Left lung (tissue), 10 donors: Measurements from ENCODE around the gene KIR2DL3. TPM values are rescaled to one million over a fixed set of nuclear protein-coding genes. Genes with fewer than 3 reads are reported as not detected.

Experiments
- ATAC-seq: fragments of 200-7000 bp; cut with Tn5 transposase; one replicate; pipeline ENCODE4 v1.9.1; 2020; ENCODE audit warnings: moderate library complexity
- DNase-seq, 4 donors: peaks; one replicate each; pipeline ENCODE4 v3.0.0-alpha.2; 2013 to 2020
- H3K27ac ChIP-seq, 2 donors: fragments of 200-600 bp; sonication (generic) in 1 of 2; one replicate each; pipeline versions ENCODE4 v1.5.0 to v1.8.0; 2020 to 2021
- H3K27me3 ChIP-seq, 2 donors: fragments of 200-600 bp; sonication (generic) in 1 of 2; one replicate each; pipeline versions ENCODE4 v1.5.0 to v1.8.0; 2020 to 2021
- H3K36me3 ChIP-seq, 2 donors: fragments of 200-600 bp; sonication (generic) in 1 of 2; one replicate each; pipeline versions ENCODE4 v1.5.0 to v1.8.0; 2020 to 2021
- H3K4me1 ChIP-seq, 2 donors: fragments of 200-600 bp; one replicate each; pipeline ENCODE4 v1.8.0; 2021
- H3K4me3 ChIP-seq, 2 donors: fragments of 200-600 bp; sonication (generic) in 1 of 2; one replicate each; pipeline versions ENCODE4 v1.5.0 to v1.8.0; 2020 to 2021; ENCODE audit warnings: mild to moderate bottlenecking in 1 of 2
- H3K9me3 ChIP-seq, 2 donors: fragments of 200-600 bp; sonication (generic) in 1 of 2; one replicate each; pipeline versions ENCODE4 v1.5.0 to v1.8.0; 2020 to 2021
- intact Hi-C, 2 donors: fragments of 100-400 bp; cut with DNase I; formaldehyde crosslinking; loops; one replicate each; pipeline versions ENCODE4 v1.11.2 to v1.14.2; 2022
- polyA plus RNA-seq, 6 donors: library from polyadenylated mRNA; unstranded; fragments of 120-200 nt; gene quantifications; one replicate each; pipeline ENCODE4 v1.2.1, GENCODE V29; 2013; ENCODE audit not compliant: insufficient read length in 6 of 6
- total RNA-seq, 2 donors: library from RNA; stranded (reverse); fragmentation: NEBNext Ultra II Directional; extraction: Animal tissue kit (Norgen Biotek cat#: 25700); gene quantifications; one replicate each; pipeline ENCODE4 v1.2.1, GENCODE V29; 2021
- TF ChIP-seq, protein P1 (sequence below), 2 donors: fragments of 200-600 bp; sonication (generic) in 1 of 2; IDR thresholded peaks; one replicate each; pipeline versions ENCODE4 v1.5.0 to v1.8.0; 2021; ENCODE audit warnings: antibody characterized with exemption in 2 of 2
- donor health status: DM: no; HTN: yes; CAD: no.
- donor health status: DM: no; HTN: no; CAD: no.

The KIR2DL3 gene
- total and polyA plus RNA-seq, 8 donors: 0.10 to 0.23 (median 0.13) TPM; not detected in 3

GRCh38 chr19:54724142-54724541, 14.2 kb upstream of the KIR2DL3 start, which contains the start of gene KIR3DL3:
Gene KIR3DL3 (plus strand): TSS chr19:54724442. CDS start chr19:54724497, 55 bp downstream.
- DNase-seq: no peak
- no peak for ATAC-seq
- no peak within 1 kb of the TSS for H3K27ac ChIP-seq
- intact Hi-C loops: no loop called here
- H3K9me3 ChIP-seq: peaks cover 0 to 31% of the 10 kb centered on the region in 2 donors
- H3K36me3 ChIP-seq: no peaks in the 10 kb centered on the region
- no peaks in the 10 kb centered on the region for H3K4me1 ChIP-seq
- TF ChIP-seq, protein P1, sequence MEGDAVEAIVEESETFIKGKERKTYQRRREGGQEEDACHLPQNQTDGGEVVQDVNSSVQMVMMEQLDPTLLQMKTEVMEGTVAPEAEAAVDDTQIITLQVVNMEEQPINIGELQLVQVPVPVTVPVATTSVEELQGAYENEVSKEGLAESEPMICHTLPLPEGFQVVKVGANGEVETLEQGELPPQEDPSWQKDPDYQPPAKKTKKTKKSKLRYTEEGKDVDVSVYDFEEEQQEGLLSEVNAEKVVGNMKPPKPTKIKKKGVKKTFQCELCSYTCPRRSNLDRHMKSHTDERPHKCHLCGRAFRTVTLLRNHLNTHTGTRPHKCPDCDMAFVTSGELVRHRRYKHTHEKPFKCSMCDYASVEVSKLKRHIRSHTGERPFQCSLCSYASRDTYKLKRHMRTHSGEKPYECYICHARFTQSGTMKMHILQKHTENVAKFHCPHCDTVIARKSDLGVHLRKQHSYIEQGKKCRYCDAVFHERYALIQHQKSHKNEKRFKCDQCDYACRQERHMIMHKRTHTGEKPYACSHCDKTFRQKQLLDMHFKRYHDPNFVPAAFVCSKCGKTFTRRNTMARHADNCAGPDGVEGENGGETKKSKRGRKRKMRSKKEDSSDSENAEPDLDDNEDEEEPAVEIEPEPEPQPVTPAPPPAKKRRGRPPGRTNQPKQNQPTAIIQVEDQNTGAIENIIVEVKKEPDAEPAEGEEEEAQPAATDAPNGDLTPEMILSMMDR (IDR thresholded peaks at IDR 0.05): no peak
- H3K4me3 ChIP-seq: no peak within 1 kb of the TSS
- peaks cover 0 to under 1% of the 10 kb centered on the region in 2 donors for H3K27me3 ChIP-seq

- no peaks in the 10 kb centered on the region for H3K36me3 ChIP-seq
- H3K27me3 ChIP-seq: peaks cover 0 to 5% of the 10 kb centered on the region in 2 donors
- no peaks in the 10 kb centered on the region for H3K4me1 ChIP-seq
- intact Hi-C loops: no loop called here
- ATAC-seq (no peak), DNase-seq (no peak)
- H3K4me3 ChIP-seq: no peak overlapping the region
- H3K27ac ChIP-seq: no peak overlapping the region
- H3K9me3 ChIP-seq: peaks cover 0 to 26% of the 10 kb centered on the region in 2 donors
- TF ChIP-seq, protein P1 (IDR thresholded peaks at IDR 0.05): no peak
Observed at GRCh38 chr19:54724644-54725043, 13.7 kb upstream of the KIR2DL3 start.

GRCh38 chr19:54725321-54725720, 13.0 kb upstream of the KIR2DL3 start:
- ATAC-seq (no peak), DNase-seq (no peak)
- Histone ChIP-seq H3K27me3 (peaks cover 0 to 7% of the 10 kb centered on the region in 2 donors), H3K4me3 (no peak overlapping the region), H3K9me3 (peaks cover 0 to 22% of the 10 kb centered on the region in 2 donors), H3K27ac (no peak overlapping the region), H3K36me3 (no peaks in the 10 kb centered on the region), H3K4me1 (no peaks in the 10 kb centered on the region)
- TF ChIP-seq, protein P1 (IDR thresholded peaks at IDR 0.05): no peak
- intact Hi-C loops: no loop called here

DNA sequence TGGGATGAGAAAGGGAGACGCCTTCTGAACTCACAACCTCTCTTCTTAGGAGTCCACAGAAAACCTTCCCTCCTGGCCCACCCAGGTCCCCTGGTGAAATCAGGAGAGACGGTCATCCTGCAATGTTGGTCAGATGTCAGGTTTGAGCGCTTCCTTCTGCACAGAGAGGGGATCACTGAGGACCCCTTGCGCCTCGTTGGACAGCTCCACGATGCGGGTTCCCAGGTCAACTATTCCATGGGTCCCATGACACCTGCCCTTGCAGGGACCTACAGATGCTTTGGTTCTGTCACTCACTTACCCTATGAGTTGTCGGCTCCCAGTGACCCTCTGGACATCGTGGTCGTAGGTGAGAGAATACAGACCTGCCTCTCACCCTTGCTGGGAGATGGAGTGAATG, 10.8 kb upstream of the KIR2DL3 start:
- Histone ChIP-seq H3K9me3 (no peaks in the 10 kb centered on the region), H3K27me3 (peaks cover 0 to 20% of the 10 kb centered on the region in 2 donors), H3K4me3 (no peak overlapping the region), H3K4me1 (no peaks in the 10 kb centered on the region), H3K27ac (no peak overlapping the region), H3K36me3 (no peaks in the 10 kb centered on the region)
- DNase-seq: no peak
- TF ChIP-seq, protein P1 (IDR thresholded peaks at IDR 0.05): no peak
- no peak for ATAC-seq
- intact Hi-C loops: no loop called here

DNA sequence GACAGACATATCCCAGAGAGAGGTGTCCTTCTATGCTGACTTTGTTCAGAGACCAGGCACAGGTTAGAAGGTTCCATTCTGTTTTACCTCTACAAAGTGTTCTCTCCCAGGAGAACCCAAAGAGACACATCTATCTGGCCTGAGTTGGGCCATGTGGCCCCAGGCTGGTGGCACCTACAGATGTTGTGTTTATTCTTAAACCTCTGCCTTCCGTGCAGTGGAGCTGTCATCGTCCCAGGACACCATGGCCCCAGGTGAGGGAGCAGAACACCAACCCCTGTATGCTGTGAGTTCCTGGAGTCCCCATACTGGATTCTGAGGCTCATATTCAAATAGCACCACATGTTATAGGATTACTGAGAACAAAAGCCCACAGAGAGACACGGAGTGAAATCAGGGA, 10.1 kb upstream of the KIR2DL3 start:
- no peak for ATAC-seq
- Histone ChIP-seq H3K36me3 (no peaks in the 10 kb centered on the region), H3K27ac (no peak overlapping the region), H3K9me3 (no peaks in the 10 kb centered on the region), H3K4me3 (no peak overlapping the region), H3K27me3 (peaks cover 0 to 20% of the 10 kb centered on the region in 2 donors), H3K4me1 (no peaks in the 10 kb centered on the region)
- TF ChIP-seq, protein P1 (IDR thresholded peaks at IDR 0.05): no peak
- intact Hi-C loops: no loop called here
- DNase-seq: no peak
